Retinal pigment epithelial cell (primary cell): ENCODE results near the gene CACNA1F.

Source experiments
- DNase-seq: peaks from one replicate; pipeline ENCODE4 v3.0.0-alpha.2; 2010; ENCODE audit warnings: low read depth
- H3K4me3 ChIP-seq: 2 replicates; pipeline ENCODE4 v1.5.1; 2011; ENCODE audit warnings: mild to moderate bottlenecking, low read length, control low read depth, moderate library complexity
- CTCF ChIP-seq: conservative IDR thresholded peaks from 2 replicates; pipeline ENCODE4 v1.5.1; 2011; ENCODE audit warnings: low read depth, low read length, control low read depth, inconsistent platforms

Gene CACNA1F

GRCh38 chrX:49250066-49250465 is 16.9 kb upstream of the CACNA1F start:
- TF ChIP-seq CTCF, result no peak
- no peak overlapping the region for H3K4me3 ChIP-seq
- DNase-seq, result no peak

- DNase-seq, result no peak
- H3K4me3 ChIP-seq, result no peak overlapping the region
- no peak for TF ChIP-seq CTCF
Observed at GRCh38 chrX:49249616-49250015, 16.5 kb upstream of the CACNA1F start.

- no peak overlapping the region for H3K4me3 ChIP-seq
- TF ChIP-seq CTCF, result no peak
- DNase-seq, result no peak
Observed at GRCh38 chrX:49249071-49249470, 15.9 kb upstream of the CACNA1F start.

- no peak for DNase-seq
- H3K4me3 ChIP-seq, result no peak overlapping the region
- TF ChIP-seq CTCF, result no peak
Observed at GRCh38 chrX:49247916-49248811, 15.0 kb upstream of the CACNA1F start.

GRCh38 chrX:49247346-49247745 is 14.2 kb upstream of the CACNA1F start:
- no peak overlapping the region for H3K4me3 ChIP-seq
- no peak for DNase-seq

GRCh38 chrX:49246541-49246940 is 13.4 kb upstream of the CACNA1F start:
- no peak overlapping the region for H3K4me3 ChIP-seq
- DNase-seq, result no peak
- no peak for TF ChIP-seq CTCF

More at GRCh38 chrX:49247346-49247745, 14.2 kb upstream of the CACNA1F start:
- no peak for TF ChIP-seq CTCF

GRCh38 chrX:49244207-49244606 is 11.1 kb upstream of the CACNA1F start:
- DNase-seq, result no peak
- H3K4me3 ChIP-seq, result no peak overlapping the region
- TF ChIP-seq CTCF, result no peak
